GM19025 (cell line): ENCODE data around the gene PPM1H.
A peak's percentile ranks its signal among the peaks of the same experiment; 100 is the strongest.
"Not testable (repeated sequence)": the region's sequence is repeated elsewhere in the genome, so short reads cannot be mapped to it uniquely, and the experiment has no call there.

Experiments
- ATAC-seq: cut with Tn5 transposase; IDR thresholded peaks from one replicate; pipeline ENCODE4 v1.9.1; 2021; ENCODE audit warnings: mild to moderate bottlenecking, low read depth, moderate library complexity; ENCODE audit not compliant: unreplicated experiment

PPM1H gene

DNA sequence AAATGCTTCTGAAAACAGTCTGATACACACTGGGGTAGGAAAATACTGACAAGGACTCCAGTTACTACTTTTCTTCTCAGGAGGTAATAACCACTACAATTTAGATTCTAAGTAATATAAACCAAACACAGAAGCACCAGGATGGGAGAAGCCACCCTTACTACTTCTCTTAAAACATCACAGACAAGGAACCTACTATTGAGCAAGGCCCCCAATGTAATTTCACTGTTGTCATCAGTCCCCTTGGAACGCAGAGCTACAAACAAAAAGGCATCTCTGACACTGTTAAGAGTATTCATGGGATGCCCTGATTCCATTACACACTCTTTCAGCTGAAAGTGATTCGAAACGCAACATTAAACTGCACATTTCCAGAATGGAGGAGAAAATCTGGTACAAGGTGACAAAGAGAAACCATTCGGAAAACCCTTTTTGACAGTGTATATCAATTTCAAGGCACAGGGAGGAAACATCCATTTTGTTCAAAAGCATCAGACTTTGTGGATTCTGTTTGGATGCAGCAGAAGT lies 185.9 kb downstream of the PPM1H start:
- no peak for ATAC-seq

DNA sequence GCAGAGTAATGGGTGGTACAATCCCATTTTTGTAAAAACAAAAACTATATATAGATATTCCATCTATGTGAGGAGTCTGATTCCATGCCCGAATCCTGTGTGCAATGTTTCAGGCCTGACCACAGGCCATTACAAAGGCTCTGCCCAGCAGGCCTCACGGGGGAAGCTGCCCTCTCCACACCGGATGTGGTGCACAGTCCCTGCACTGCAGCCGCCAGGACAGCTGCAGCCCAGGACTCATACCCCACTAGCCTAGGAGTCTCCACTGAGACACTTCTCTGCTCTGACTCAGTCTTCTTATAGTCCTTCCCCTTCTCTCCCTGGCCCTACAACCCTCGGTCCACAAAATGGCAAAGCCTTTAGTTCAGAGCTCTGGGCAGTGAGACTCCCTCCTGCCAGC lies 190.4 kb downstream of the PPM1H start:
- ATAC-seq = peak; percentile 73

DNA sequence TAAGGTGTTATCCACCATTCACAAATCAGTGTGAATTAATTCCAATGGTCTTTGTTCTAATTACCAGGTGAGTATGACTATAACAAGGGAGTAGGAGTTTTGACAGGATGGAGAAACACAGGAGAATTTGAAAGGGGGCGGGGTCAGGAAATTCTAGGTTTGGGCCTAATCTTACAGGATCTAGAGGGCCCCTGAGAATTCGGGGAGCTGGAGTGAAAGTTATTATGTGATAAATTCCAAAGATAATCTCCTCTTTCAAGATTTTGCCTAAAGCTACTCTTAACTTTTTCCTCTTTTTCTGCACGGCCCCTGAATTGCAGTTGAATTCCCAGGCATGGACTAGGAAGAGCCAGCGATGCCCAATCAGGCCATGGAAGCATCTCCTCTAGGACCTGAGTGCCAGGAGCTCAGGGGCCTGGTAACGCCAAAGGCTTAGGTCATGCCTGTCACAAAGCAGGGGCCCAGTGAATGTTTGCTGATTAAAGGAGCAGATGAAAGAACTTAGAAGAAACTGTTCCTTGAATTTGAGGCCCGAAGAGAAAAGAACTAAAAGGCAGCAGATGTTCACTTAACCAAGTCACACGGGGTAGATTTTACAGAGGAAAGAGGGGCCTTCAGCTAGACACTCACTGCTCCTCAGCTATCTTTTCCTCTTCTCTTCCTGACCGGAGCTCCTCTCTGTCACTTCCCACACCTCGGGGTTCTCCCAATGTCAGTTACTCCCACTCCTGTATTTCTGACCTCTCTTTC lies 195.5 kb downstream of the PPM1H start:
- no peak for ATAC-seq

DNA sequence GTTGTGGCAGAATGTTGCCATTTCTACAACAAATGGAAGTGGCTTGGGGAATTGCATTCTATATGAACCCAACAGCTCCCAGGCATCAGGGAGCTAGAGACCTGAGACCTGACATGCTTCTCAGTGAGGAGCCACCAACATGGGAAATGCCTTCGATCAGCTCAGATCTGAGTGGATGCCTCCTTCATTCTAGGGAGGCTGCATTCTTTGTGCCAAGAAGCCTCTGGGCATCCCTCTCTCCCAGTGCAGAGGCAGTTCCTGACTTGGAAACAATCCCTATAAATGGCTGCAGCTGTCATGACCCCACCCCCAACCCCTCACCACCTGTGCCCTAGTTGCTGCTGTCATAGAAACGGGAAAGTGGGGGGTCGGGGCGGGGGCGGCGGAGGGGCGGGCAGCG lies 196.3 kb downstream of the PPM1H start:
- no peak for ATAC-seq

DNA sequence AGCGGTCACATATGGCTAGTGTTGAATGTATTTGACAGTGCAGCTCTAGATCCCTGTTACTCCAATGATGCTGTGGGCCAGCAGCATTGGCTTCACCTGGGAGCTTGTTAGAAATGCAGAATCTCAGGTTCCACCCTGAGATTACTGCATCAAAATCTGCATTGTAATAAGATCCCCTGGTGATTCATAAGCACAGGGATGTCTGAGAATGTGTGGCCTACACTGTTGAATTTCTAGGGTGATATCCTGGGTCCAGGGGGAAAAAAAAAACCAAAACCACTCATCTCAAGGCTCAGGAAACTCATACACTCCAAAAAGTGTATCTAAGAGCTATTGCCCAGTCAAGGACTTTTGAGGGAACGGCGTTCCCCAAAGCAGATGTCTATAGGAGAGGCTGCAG lies 196.8 kb downstream of the PPM1H start:
- no peak for ATAC-seq

DNA sequence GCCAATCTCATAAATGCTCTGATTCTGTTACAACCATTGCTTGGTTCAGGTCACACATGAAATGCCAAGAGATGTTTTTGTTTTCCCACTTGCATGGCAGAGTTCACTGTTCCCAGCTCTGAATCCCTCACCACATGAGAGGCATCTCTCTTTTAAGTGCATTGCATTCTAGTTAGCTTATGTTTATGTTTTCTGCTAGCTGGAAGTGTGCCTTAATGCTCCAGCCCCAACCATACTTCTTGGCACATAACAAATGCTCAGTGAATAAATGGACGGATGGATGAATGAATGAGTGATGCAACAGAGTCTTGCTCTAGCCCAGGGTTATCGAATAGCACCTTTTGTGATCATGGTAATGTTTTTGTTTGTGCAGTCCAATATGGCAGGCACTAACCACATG lies 197.3 kb downstream of the PPM1H start:
- ATAC-seq = no peak

DNA sequence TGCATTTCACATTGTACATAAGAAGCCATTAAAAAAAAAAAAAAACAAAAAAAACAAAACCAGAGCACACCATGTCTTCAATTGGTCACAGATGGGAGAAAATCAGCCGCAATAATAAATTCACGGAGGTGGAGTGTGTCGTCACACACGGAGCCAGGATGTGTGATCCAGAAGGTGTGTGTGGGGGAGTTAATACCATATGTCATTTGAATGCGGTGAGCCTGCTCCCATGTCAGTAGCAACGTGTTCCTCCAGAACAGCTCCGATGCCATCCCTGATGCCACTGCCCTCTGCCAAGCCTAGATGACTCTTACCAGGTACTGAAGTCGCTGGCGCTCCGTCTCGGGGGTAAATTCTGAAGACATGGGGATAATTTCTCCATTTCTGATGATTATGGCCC lies 197.8 kb downstream of the PPM1H start:
- ATAC-seq = no peak

DNA sequence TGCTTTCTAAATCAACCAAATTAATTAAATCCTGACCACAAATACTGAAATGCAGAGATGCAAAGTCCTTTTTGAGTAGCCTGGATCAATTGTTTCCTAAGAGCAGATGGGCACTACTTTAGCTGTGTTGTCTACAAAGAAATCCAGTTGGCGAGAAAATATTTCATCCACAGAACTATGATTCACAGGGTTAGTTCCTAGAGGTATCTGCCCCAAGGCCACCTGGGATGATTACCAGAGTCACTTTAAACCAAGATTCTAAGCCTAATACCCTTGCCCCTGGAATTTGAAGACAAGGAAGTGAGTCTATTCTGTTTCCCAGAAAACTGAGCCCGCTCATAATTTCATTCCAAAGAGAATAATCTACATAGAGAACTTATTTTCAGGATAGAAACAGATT lies 198.4 kb downstream of the PPM1H start:
- ATAC-seq = no peak

DNA sequence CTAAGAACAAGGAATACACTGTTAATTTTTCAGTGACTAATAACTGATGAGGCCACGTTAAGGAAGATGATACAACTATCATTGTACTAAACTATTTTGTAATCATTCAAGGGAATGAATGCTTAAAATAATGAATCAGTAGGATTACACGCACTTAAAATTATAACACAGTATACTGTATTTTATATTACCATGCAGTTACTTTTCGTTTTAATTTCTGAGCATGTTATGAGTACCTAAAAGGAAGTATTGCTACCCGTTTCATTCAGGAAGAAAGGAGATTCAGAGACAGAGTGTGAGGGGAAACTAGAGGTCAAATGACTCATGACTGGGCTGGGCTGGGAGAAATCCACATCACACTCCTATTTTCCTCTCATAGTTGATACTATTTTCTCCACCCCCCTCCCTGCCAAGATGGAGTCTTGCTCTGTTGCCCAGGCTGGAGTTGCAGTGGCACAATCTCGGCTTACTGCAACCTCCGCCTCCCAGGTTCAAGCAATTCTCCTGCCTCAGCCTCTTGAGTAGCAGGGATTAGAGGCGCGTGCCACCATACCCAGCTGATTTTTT lies 202.0 kb downstream of the PPM1H start:
- ATAC-seq = no peak

DNA sequence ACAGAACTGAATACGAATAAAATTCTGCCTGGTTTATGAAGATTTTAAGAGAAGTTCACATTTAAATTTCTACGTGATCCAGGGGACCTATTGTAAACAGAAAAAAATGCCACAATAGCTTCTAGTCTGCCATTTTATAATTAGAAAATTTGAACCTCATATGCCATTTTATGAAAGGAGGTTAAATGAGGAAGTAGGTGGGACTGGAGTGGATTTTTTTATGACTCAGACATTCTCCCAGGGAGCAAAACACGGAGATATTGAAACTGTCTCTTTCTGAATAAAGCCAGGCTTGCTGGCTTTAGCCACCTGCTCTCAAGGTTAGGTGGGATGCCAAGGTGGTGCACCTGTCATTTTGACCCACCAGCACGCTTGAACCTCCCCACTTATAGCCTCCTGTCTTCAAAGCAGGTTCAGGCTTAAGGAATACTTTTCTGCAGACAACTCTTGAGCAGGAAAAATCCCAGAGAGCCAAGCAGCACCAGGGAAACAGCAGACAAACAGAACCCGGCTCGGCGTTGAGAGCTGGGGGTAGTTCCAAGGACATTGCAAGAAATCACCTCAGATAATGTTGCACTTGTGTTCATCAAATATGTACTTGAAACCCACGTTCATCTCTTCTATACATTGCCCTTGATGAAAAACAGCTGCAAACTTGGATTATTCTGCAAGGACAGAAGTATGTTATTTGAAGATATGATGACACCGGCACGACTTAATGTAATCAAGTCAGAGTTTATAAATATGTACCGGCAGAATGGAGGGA lies 203.7 kb downstream of the PPM1H start:
- ATAC-seq = no peak

DNA sequence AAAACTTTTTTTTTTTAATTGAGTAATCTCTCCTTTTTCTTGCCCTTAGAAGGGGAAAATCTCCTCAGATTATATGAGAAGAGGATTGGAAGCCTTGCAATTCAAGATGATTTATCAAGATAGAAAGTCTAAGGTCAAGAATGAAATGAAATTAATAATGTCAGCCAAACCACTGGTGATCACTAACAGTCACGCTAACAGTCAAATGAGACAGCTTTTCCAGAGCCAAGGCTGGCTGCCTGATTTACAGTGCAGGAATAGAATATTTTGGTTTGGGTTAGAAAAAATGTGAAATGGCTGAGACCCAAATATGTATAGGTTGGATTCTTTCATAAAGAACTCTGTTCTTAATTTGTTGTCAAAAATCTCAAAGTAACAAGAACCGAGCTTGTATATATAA lies 204.3 kb downstream of the PPM1H start:
- ATAC-seq = no peak

DNA sequence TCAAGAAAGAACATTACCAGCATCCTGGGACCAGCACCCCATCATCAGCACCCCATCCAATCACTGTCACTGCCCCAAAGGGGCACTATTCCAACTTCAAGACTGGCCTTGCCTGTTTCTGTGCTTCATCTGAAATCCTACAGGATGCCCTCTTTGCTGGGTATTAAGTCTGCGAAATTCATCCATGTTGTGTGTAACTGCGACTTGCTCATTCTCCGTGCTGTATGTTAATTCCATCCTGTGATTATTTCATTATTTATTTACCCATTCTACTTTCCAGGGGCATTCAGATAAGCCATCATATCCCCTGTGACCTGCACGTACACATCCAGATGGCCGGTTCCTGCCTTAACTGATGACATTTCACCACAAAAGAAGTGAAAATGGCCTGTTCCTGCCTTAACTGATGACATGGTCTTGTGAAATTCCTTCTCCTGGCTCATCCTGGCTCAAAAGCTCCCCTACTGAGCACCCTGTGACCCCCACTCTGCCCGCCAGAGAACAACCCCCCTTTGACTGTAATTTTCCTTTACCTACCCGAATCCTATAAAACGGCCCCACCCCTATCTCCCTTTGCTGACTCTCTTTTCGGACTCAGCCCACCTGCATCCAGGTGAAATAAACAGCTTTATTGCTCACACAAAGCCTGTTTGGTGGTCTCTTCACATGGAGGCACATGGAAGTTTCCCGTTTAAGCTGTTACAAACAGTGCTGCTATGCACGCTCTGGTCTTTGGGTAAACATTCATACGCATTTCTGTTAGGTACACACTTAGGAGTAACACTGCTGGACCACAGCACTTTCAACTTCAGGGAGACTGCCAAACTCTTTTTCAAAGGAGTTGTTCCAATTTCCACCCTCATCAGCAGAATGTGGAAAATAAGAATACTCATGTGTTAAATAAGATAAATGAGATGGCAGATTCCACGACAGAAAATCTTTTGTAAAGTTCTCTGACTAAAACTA lies 205.1 kb downstream of the PPM1H start:
- not testable (repeated sequence) for ATAC-seq

DNA sequence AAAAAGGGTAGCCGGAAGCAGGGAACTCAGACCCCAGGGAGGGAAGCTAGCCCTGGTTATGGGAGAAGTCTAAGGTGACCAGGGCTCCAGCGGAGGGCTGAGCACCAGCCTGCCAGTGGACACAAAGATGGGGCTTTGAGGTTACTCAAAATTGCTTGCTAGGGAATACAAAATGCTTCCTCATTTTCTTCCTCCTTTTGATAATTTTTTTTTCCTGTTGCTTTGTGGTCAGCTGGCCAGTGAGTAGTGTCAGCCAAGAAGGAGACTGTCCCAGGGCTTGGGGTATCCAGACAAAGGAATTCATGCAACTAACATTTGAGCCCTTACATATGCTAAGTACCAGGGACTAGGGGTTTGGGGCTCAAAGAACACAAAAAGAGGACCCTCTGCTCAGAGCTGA lies 206.2 kb downstream of the PPM1H start:
- no peak for ATAC-seq

DNA sequence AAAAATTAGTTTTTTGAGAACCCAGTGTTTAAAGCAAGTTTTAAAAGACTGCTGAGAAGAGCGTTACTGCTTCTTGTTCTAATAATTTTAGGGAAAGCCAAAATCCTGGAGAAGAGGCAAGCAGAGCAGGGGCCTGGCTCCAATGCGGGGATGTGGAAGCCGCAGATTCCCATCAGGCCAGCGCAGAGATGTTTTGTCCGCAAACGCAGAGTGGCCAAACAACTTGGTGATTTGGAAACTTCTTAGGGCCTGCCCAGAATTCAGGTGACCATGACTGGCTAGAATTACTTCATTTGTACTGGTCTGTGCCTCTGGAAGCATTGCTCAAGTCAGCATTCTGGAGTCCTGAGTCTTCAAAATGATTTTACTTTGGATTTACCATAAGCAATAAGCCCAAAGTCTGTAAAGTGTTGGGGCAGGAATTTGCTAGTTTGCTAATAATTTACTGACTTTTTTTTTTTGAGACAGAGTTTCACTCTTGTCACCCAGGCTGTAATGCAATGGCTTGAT lies 208.4 kb downstream of the PPM1H start:
- ATAC-seq = no peak

DNA sequence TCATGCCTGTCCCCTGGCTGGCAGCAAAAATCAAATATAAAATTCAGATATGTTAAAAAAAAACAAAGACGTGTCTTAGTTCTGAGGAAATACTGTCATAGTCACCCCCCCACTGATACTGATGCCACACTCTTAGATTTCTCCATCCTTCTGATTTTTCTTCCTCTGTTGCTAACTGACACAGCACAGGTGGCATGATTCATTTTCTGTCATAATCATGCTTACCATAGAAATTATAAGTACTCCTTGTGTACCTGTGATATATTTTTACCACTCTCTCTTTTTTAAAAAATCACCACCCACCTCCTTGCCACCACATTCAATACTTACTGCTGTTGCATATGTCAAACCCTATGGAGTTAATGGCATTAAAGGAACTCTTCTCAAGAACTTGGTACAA lies 209.2 kb downstream of the PPM1H start:
- ATAC-seq = no peak

DNA sequence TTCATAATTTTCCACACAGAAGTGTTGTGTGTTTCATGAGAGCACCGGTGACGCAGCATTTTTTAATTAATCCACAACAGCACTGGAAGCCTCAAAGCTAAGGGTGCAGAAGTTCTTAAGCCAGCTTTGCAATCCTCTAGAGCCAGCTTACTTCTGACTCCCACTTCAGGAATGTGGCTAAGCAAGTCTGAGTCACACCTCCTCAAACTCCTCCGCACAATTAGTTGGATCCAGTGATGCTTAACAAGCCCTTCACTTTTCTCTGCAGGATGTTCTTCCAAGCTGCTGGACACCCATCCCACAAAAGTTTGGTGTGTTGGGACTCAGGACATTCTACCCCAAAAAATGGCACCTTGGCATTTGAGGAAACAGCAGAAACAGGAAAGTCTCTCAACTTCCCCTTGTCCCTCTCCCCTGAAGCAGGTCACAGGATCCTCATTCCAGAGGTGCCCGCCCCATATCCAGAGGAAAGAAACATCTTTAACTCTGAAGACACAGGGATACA lies 210.0 kb downstream of the PPM1H start:
- ATAC-seq = no peak

DNA sequence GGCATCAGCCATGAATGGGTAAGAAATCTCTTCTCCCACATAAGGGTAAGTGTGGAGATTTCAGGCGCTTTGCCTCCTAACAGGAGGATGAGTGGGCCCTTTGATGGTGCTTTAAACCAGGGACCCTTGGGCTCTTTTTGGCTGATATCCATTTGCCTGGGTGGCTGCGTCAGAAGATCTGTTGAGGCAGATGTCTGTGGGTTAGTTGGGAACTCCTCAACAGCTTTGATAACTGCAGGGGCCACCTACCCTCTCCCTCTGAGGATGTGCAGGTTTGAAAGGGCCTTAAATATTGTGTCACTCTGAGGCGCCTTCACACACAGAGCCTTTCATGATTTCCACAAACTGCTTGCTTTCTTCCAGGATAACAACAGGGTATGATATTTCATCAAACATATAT lies 210.7 kb downstream of the PPM1H start:
- ATAC-seq = no peak

DNA sequence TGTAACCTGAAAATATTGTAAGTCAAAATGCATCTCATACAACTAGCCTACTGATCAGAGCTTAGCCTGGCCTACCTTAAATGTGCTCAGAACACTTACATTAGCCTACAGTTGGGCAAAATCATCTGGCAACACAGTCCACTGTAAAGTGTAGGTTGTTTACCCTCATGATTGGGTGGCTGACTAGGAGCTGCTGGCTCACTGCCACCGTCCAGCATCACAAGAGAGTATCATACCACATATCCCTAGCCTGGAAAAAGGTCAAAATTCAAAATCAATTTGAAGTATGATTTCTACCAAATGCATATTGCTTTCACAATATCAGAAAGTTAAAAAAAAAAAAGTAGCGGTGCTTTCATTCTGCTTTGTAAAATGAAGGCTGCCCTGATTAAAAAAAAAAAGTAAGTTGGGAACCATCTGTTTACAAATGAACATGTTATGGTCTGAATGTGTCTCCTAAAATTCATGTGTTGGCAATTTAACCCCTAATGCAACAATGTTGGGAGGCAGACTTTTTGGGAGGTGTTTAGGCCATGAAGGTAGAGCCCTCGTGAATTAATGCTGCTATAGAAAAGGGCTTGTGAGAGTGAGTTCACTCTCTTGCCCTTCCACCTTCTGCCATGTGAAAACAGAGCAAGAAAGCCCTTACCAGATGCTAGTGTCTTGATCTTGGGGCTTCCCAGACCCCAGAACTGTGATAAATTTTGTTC lies 211.8 kb downstream of the PPM1H start:
- ATAC-seq = no peak

DNA sequence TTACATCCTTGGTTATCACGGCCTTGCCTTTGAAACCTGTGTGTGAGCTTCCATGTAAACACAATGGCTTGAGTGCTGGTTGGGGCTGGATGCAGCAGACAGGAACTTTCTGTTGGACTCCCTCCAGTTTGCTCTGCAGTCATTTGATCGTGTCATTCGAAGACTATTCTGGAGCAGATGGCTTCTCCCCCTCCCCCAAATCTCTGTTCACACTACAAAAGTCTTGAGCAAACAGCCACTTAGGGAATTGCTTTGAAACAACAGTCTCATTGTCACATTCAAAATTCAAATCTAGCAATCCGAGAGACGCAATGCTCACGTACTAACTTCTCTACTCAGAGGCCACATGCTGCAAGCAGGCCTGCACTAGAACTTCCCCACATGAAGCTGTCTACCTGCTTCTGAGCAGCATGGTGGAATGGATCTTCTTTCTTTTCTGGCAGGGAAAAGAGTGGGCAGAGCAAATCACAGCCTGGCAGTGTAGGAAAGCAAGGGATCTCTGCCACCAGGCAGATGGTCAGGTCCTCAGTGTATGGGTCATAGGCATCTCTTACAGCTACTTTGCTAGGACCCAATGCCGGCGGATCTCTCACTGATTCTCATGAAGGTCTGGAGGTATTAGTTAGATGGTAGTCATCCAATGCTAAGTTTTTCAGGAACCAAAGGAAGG lies 214.2 kb downstream of the PPM1H start:
- no peak for ATAC-seq
